Neural progenitor cell (in vitro differentiated cells): ENCODE measurements around the gene SSBP3.

Experiments
- CTCF ChIP-seq: fragments of 200-600 bp; sonication (generic); IDR thresholded peaks from 2 replicates; pipeline ENCODE4 v1.5.1; 2017; ENCODE audit warnings: antibody characterized with exemption, mild to moderate bottlenecking
- EZH2 ChIP-seq: fragments of 200-600 bp; sonication (generic); IDR thresholded peaks from 2 replicates; pipeline ENCODE4 v1.6.1; 2017; ENCODE audit warnings: antibody characterized with exemption, mild to moderate bottlenecking, moderate library complexity
- EZH2phosphoT487 ChIP-seq: fragments of 200-600 bp; sonication (generic); IDR thresholded peaks from 2 replicates; pipeline ENCODE4 v1.6.1; 2017; ENCODE audit warnings: antibody characterized with exemption

GRCh38 chr1:54274881-54275280 is 131.3 kb downstream of the SSBP3 start:
- no peak for TF ChIP-seq CTCF
- TF ChIP-seq EZH2: no peak
- no peak for TF ChIP-seq EZH2phosphoT487
